HL-60 (cell line): ENCODE data around the gene COX8C.

ENCODE experiments used
- GABPA ChIP-seq: IDR thresholded peaks from 2 replicates; pipeline ENCODE4 v1.6.1; 2012; ENCODE audit warnings: low read depth
- POLR2AphosphoS5 ChIP-seq: IDR thresholded peaks from 2 replicates; pipeline ENCODE4 v1.6.1; 2012; ENCODE audit warnings: low read depth
- SPI1 ChIP-seq: IDR thresholded peaks from 2 replicates; pipeline ENCODE4 v1.6.1; 2012; ENCODE audit warnings: low read depth, mild to moderate bottlenecking, borderline replicate concordance
- TF ChIP-seq, protein P1 (sequence below): IDR thresholded peaks from one replicate; pipeline ENCODE4 v1.5.1; 2011; ENCODE audit warnings: low read length, control low read depth, inconsistent platforms; ENCODE audit not compliant: insufficient read depth
- TF ChIP-seq, protein P2 (sequence below): IDR thresholded peaks from 2 replicates; pipeline ENCODE4 v1.6.1; 2012; ENCODE audit warnings: low read depth; ENCODE audit not compliant: insufficient replicate concordance

DNA sequence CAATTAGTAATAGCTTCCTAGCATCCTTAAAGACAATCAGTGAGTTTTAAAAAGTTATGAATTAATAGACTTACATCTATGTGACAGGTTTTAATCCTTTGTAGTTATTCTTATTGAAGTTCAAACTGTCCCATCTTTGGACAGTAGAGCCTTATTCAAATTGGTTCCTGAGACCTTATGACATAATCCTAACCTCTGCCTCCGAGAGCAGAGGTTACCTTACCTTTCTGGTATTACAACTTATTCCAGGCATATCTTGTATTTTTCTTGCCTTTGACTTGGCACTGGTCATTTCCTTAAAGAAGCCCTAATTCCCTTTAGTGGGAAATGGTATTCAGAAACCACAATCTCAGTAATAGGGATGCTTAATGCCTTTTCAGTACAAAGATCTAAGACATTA, 35.9 kb upstream of the COX8C start:
- TF ChIP-seq, protein P1, sequence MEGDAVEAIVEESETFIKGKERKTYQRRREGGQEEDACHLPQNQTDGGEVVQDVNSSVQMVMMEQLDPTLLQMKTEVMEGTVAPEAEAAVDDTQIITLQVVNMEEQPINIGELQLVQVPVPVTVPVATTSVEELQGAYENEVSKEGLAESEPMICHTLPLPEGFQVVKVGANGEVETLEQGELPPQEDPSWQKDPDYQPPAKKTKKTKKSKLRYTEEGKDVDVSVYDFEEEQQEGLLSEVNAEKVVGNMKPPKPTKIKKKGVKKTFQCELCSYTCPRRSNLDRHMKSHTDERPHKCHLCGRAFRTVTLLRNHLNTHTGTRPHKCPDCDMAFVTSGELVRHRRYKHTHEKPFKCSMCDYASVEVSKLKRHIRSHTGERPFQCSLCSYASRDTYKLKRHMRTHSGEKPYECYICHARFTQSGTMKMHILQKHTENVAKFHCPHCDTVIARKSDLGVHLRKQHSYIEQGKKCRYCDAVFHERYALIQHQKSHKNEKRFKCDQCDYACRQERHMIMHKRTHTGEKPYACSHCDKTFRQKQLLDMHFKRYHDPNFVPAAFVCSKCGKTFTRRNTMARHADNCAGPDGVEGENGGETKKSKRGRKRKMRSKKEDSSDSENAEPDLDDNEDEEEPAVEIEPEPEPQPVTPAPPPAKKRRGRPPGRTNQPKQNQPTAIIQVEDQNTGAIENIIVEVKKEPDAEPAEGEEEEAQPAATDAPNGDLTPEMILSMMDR = no peak
- TF ChIP-seq POLR2AphosphoS5 = no peak
- TF ChIP-seq, protein P2, sequence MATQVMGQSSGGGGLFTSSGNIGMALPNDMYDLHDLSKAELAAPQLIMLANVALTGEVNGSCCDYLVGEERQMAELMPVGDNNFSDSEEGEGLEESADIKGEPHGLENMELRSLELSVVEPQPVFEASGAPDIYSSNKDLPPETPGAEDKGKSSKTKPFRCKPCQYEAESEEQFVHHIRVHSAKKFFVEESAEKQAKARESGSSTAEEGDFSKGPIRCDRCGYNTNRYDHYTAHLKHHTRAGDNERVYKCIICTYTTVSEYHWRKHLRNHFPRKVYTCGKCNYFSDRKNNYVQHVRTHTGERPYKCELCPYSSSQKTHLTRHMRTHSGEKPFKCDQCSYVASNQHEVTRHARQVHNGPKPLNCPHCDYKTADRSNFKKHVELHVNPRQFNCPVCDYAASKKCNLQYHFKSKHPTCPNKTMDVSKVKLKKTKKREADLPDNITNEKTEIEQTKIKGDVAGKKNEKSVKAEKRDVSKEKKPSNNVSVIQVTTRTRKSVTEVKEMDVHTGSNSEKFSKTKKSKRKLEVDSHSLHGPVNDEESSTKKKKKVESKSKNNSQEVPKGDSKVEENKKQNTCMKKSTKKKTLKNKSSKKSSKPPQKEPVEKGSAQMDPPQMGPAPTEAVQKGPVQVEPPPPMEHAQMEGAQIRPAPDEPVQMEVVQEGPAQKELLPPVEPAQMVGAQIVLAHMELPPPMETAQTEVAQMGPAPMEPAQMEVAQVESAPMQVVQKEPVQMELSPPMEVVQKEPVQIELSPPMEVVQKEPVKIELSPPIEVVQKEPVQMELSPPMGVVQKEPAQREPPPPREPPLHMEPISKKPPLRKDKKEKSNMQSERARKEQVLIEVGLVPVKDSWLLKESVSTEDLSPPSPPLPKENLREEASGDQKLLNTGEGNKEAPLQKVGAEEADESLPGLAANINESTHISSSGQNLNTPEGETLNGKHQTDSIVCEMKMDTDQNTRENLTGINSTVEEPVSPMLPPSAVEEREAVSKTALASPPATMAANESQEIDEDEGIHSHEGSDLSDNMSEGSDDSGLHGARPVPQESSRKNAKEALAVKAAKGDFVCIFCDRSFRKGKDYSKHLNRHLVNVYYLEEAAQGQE = no peak
- no peak for TF ChIP-seq SPI1
- TF ChIP-seq GABPA = no peak
